GM12878 (cell line): ENCODE measurements around the gene MFAP2. TPM values are rescaled to one million over a fixed set of nuclear protein-coding genes. Genes with fewer than 3 reads are reported as not detected.

ENCODE experiments used
- ATAC-seq: fragments of 200-7000 bp; cut with Tn5 transposase; 3 replicates; pipeline ENCODE4 v1.9.1; 2020; ENCODE audit warnings: mild to moderate bottlenecking, moderate library complexity
- BruUV-seq: library from RNA; stranded (reverse); fragments of 400-500 nt; replicated peaks from 2 replicates; lab custom pipeline; 2021; lab: Mats Ljungman, UMichigan
- CTCF ChIA-PET: fragments of 300-600 bp; sonication (Branson Sonifier 250); formaldehyde crosslinking; extraction: SDS; loops from one replicate; lab custom pipeline; 2021; ENCODE audit warnings: inconsistent platforms; lab: Yijun Ruan, JAX
- POLR2A ChIA-PET: fragments of 350-600 bp; formaldehyde crosslinking; extraction: SDS; loops from one replicate; lab custom pipeline; 2021; ENCODE audit warnings: inconsistent platforms; lab: Charles Lee
- RAD21 ChIA-PET: fragments of 300-600 bp; sonication (Branson Sonifier 250); formaldehyde crosslinking; loops from one replicate; lab custom pipeline; 2023; ENCODE audit warnings: antibody characterized with exemption; ENCODE audit not compliant: unreplicated experiment; lab: Charles Lee
- SMC1A ChIA-PET: fragments of 300-600 bp; sonication (Branson Sonifier 250); formaldehyde crosslinking; loops from one replicate; lab custom pipeline; 2023; ENCODE audit not compliant: unreplicated experiment, uncharacterized antibody; lab: Charles Lee
- DNase-seq: peaks from one replicate; pipeline ENCODE4 v3.0.0-alpha.2; 2011; ENCODE audit warnings: low read depth, low spot score
- FAIRE-seq: peaks from 3 replicates; lab custom pipeline; 2011; peaks lifted over from hg19 to GRCh38; lab: Jason Lieb, UNC
- H2AFZ ChIP-seq: 2 replicates; pipeline ENCODE4 v1.6.0; 2011; ENCODE audit warnings: low read depth, low read length, control low read depth; ENCODE audit not compliant: control insufficient read depth
- H3K27ac ChIP-seq: 2 replicates; pipeline ENCODE4 v1.5.1; 2011; ENCODE audit warnings: control low read depth; ENCODE audit not compliant: control insufficient read depth, insufficient read depth
- H3K27me3 ChIP-seq, 2 experiments: replicated peaks in 1 of 2; 2 replicates each; pipeline versions ENCODE4 v1.6.0 to v1.6.1; 2011; ENCODE audit warnings: low read length in 1 of 2; ENCODE audit not compliant: control insufficient read depth in 2 of 2, insufficient read depth in 2 of 2
- H3K36me3 ChIP-seq, 2 experiments: 2 replicates each; pipeline ENCODE4 v1.5.1; 2011; ENCODE audit warnings: low read length in 1 of 2; ENCODE audit not compliant: control insufficient read depth in 2 of 2, insufficient read depth in 2 of 2
- H3K4me1 ChIP-seq: 2 replicates; pipeline ENCODE4 v1.6.1; 2011; ENCODE audit warnings: mild to moderate bottlenecking, low read length, moderate library complexity, mixed read lengths; ENCODE audit not compliant: control insufficient read depth, insufficient read depth
- H3K4me2 ChIP-seq: 2 replicates; pipeline ENCODE4 v1.6.0; 2011; ENCODE audit warnings: control low read depth; ENCODE audit not compliant: control insufficient read depth, insufficient read depth
- H3K4me3 ChIP-seq: fragments of 200-600 bp; sonication (generic); 2 replicates; pipeline ENCODE4 v1.5.1; 2016
- H3K79me2 ChIP-seq: 2 replicates; pipeline ENCODE4 v1.6.0; 2011; ENCODE audit warnings: low read length; ENCODE audit not compliant: control insufficient read depth, insufficient read depth
- H3K9ac ChIP-seq: 2 replicates; pipeline ENCODE4 v1.8.0; 2011; ENCODE audit warnings: low read length, control low read depth, mixed read lengths; ENCODE audit not compliant: control insufficient read depth, insufficient read depth
- H3K9me3 ChIP-seq: replicated peaks from 3 replicates; pipeline ENCODE4 v1.5.1; 2011; ENCODE audit warnings: mild to moderate bottlenecking, low read length; ENCODE audit not compliant: control insufficient read depth, insufficient read depth
- H4K20me1 ChIP-seq: 2 replicates; pipeline ENCODE4 v1.6.0; 2011; ENCODE audit not compliant: control insufficient read depth, insufficient read depth
- FOXM1 ChIP-seq: IDR thresholded peaks from 2 replicates; pipeline ENCODE4 v1.6.1; 2012; ENCODE audit warnings: low read depth, mild to moderate bottlenecking, inconsistent platforms, low read length, moderate library complexity
- JUND ChIP-seq: IDR thresholded peaks from 2 replicates; pipeline ENCODE4 v1.6.1; 2012; ENCODE audit warnings: low read depth, mild to moderate bottlenecking, low read length, improper control_type of control experiment, moderate library complexity
- NR2F1 ChIP-seq: fragments of 450-650 bp; conservative IDR thresholded peaks from 2 replicates; pipeline ENCODE4 v1.6.1; 2017; ENCODE audit warnings: mild to moderate bottlenecking
- TCF7 ChIP-seq: IDR thresholded peaks from 2 replicates; pipeline ENCODE4 v1.6.1; 2014; ENCODE audit warnings: antibody characterized with exemption, borderline replicate concordance
- WGBS: methylation state at CpG from one replicate; pipeline ENCODE4 v1.1.6; 2016; ENCODE audit warnings: low lambda C conversion rate; ENCODE audit not compliant: insufficient replicate concordance, insufficient coverage; ENCODE audit errors: missing lambda C conversion rate; 5-methylcytosine and 5-hydroxymethylcytosine counted together
- in situ Hi-C: fragments of 300-500 bp; cut with MboI; formaldehyde crosslinking; loops from 9 replicates; pipeline ENCODE4 v1.14.3; 2018; ENCODE audit warnings: mixed read lengths
- intact Hi-C: fragments of 100-400 bp; cut with micrococcal nuclease; formaldehyde crosslinking; loops from one replicate; pipeline ENCODE4 v1.14.2; 2022; ENCODE audit not compliant: unreplicated experiment
- polyA plus RNA-seq, 11 experiments: library from polyadenylated mRNA; depleted of rRNA in 4 of 11; unstranded in 6 of 11; stranded (reverse) in 5 of 11; fragments of >200 nt; fragmentation: Nextera tagmentation in 4 of 11; fragmentation: Illumina TruSeq in 1 of 11; extraction: Ambion mirVana in 4 of 11; extraction: Trizol in 1 of 11; gene quantifications; 1 replicate in 1 of 11; 2 replicates in 10 of 11; pipeline versions ENCODE4 v1.2.1 to v1.2.3, GENCODE V29; 2011 to 2016; ENCODE audit warnings: inconsistent platforms in 2 of 11, missing spikeins in 2 of 11, low read depth in 1 of 11
- total RNA-seq, 4 experiments: library from RNA; depleted of rRNA in 3 of 4; stranded (reverse); fragments of >200 nt in 3 of 4; fragmentation: Illumina TruSeq in 1 of 4; extraction: Trizol in 1 of 4; gene quantifications; 2 replicates each; pipeline versions ENCODE4 v1.2.1 to v1.2.3, GENCODE V29; 2013 to 2021
- TF ChIP-seq, protein P1 (sequence below): fragments of 450-650 bp; IDR thresholded peaks from 2 replicates; pipeline ENCODE4 v1.6.1; 2017; ENCODE audit warnings: low read depth, mild to moderate bottlenecking, moderate library complexity

MFAP2 gene
- total and polyA plus RNA-seq, 10 of the 15 experiments (the other 5 are each of a cell fraction or from before 2014, with no cell fraction given): 0.16 TPM; not detected in 9

DNA sequence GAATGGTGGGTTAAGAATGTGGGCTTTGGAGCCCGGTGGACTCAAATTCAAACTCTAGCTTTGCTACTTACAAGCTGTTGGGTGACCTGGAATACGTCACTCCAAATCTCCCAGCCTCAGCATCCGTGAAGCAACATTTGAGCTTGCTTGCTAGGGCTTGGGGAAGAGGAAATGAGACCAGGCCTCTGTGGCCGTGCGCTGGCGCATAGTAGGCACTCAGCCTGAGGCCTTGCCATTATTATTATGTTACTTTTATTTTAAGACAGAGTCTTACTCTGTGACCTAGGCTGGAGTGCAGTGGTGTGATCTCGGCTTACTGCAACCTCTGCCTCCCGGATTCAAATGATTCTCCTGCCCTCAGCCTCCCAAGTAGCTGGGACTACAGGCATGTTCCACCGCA is 12.3 kb upstream of the MFAP2 start:
- H3K36me3 ChIP-seq: no peaks in the 10 kb centered on the region
- BruUV-seq: no TSS peak

DNA sequence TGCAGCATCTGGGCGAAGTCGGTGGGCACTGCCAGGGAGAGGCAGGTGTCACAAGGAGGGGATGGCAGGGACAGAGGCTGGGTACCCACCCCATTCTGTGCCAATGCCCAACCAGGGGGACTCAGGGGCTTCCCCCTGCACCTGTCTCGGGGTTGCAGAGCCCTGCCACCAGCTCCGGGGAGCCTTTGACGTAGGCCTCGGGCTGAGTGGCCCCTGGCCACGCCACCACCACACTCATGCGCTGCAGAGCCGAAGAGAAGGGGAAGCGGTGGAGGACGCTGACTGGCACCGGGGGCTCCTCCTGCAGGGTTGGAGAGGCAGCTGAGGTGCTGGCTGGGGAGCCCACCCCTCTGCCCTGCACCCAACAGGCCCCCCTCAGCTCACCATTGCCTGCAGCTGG is 11.7 kb upstream of the MFAP2 start:
- H3K9me3 ChIP-seq: no peaks in the 10 kb centered on the region
- CTCF ChIA-PET: no interaction called here
- BruUV-seq: no TSS peak
- no peak overlapping the region for H3K27ac ChIP-seq
- SMC1A ChIA-PET: no interaction called here
- no peaks in the 10 kb centered on the region for H3K79me2 ChIP-seq
- H4K20me1 ChIP-seq: no peaks in the 10 kb centered on the region
- RAD21 ChIA-PET: no interaction called here
- no peaks in the 10 kb centered on the region for H3K27me3 ChIP-seq
- H3K9ac ChIP-seq: no peak overlapping the region
- intact Hi-C loops: no loop called here
- ATAC-seq (no peak), DNase-seq (no peak), FAIRE-seq (no peak)
- no peak overlapping the region for H2AFZ ChIP-seq
- in situ Hi-C loops: no loop called here
- H3K4me2 ChIP-seq: no peak overlapping the region
- 76% methylated on average over 9 of the region's 12 CpGs for WGBS
- POLR2A ChIA-PET: no interaction called here
- TF ChIP-seq, protein P1, sequence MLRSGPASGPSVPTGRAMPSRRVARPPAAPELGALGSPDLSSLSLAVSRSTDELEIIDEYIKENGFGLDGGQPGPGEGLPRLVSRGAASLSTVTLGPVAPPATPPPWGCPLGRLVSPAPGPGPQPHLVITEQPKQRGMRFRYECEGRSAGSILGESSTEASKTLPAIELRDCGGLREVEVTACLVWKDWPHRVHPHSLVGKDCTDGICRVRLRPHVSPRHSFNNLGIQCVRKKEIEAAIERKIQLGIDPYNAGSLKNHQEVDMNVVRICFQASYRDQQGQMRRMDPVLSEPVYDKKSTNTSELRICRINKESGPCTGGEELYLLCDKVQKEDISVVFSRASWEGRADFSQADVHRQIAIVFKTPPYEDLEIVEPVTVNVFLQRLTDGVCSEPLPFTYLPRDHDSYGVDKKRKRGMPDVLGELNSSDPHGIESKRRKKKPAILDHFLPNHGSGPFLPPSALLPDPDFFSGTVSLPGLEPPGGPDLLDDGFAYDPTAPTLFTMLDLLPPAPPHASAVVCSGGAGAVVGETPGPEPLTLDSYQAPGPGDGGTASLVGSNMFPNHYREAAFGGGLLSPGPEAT: no peak
- TF ChIP-seq FOXM1 (no peak), NR2F1 (no peak)
- H3K4me3 ChIP-seq: no peak overlapping the region
- no peaks in the 10 kb centered on the region for H3K4me1 ChIP-seq
- H3K36me3 ChIP-seq: no peaks in the 10 kb centered on the region

More for the DNA sequence above, 12.3 kb upstream of the MFAP2 start:
- 92% methylated on average over 9 of the region's 9 CpGs for WGBS
- POLR2A ChIA-PET: no interaction called here
- H2AFZ ChIP-seq: no peak overlapping the region
- DNase-seq: no peak
- RAD21 ChIA-PET: no interaction called here
- ATAC-seq: no peak
- SMC1A ChIA-PET: no interaction called here
- in situ Hi-C loops (no loop called here), intact Hi-C loops (no loop called here)
- no peaks in the 10 kb centered on the region for H3K79me2 ChIP-seq
- FAIRE-seq: no peak
- CTCF ChIA-PET: no interaction called here
- H3K9ac ChIP-seq: no peak overlapping the region
- no peaks in the 10 kb centered on the region for H3K4me1 ChIP-seq
- TF ChIP-seq TCF7 (no peak), JUND (no peak)
- TF ChIP-seq, all 136 proteins: peak for 0
- H3K4me2 ChIP-seq: no peak overlapping the region
- H4K20me1 ChIP-seq: no peaks in the 10 kb centered on the region
- no peaks in the 10 kb centered on the region for H3K27me3 ChIP-seq
- H3K4me3 ChIP-seq: no peak overlapping the region
- H3K9me3 ChIP-seq: no peaks in the 10 kb centered on the region
- H3K27ac ChIP-seq: no peak overlapping the region
